ENCODE results near the gene STK32B. TPM values are rescaled to one million over a fixed set of nuclear protein-coding genes. Genes with fewer than 3 reads are reported as not detected.

The STK32B gene
- total RNA-seq, 1 experiment from 2014 or later, result 15.1 TPM

DNA sequence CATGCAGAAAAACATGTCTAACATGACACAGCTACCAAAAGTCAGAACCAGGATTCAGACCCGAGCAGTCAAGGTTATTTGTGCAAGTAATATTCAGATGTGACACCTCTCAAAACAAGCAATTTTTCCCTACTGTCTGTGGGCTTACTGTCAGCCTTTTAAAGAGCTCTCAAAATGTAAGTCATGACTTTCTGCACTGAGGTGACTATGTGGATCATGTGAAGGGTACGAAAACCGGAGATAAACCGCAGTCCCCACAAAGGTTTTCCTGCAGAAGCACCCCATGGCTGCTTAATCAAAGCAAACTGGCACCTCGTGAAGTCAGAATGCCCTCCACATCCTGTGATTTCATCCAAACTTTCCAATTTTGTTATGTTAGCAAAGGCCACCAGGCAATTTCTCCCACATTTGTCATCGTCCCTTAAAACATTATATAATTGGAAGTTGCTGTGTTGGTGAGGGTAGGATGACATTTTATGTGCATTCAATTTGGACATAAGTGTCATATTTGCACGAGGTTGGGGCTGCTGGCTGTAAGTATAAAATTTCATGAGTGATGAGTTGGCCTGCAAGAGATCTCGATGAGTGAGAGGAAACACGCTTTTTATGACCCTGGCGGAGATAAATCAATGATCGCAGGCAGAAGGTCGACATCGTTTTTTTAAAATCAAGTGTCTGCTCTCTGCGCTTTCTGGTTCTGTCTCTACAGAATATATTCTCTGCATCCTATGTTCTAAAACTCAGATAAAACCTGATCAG is 161.2 kb downstream of the STK32B start:
- CTCF ChIA-PET, result no interaction called here
- intact Hi-C loops (cut with micrococcal nuclease; ENCODE audit: unreplicated experiment), result no loop called here
- TF ChIP-seq, protein P1, sequence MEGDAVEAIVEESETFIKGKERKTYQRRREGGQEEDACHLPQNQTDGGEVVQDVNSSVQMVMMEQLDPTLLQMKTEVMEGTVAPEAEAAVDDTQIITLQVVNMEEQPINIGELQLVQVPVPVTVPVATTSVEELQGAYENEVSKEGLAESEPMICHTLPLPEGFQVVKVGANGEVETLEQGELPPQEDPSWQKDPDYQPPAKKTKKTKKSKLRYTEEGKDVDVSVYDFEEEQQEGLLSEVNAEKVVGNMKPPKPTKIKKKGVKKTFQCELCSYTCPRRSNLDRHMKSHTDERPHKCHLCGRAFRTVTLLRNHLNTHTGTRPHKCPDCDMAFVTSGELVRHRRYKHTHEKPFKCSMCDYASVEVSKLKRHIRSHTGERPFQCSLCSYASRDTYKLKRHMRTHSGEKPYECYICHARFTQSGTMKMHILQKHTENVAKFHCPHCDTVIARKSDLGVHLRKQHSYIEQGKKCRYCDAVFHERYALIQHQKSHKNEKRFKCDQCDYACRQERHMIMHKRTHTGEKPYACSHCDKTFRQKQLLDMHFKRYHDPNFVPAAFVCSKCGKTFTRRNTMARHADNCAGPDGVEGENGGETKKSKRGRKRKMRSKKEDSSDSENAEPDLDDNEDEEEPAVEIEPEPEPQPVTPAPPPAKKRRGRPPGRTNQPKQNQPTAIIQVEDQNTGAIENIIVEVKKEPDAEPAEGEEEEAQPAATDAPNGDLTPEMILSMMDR (conservative IDR thresholded peaks at IDR 0.05; ENCODE audit: low read depth, low read length), result no peak
- TF ChIP-seq EZH2 (IDR thresholded peaks at IDR 0.05; ENCODE audit: borderline replicate concordance, low read depth, low read length, poor library complexity, severe bottlenecking), result no peak
- Histone ChIP-seq H3K27me3 (replicated peaks; ENCODE audit: insufficient read depth, low read depth, low read length, poor library complexity) (no peaks in the 10 kb centered on the region), H3K27ac (ENCODE audit: low read depth, low read length, poor library complexity, severe bottlenecking) (no peak overlapping the region), H3K4me1 (ENCODE audit: insufficient read depth, low read length, poor library complexity, severe bottlenecking) (peaks cover 45% of the 10 kb centered on the region), H3K36me3 (ENCODE audit: insufficient read depth, low read length, poor library complexity, severe bottlenecking) (no peaks in the 10 kb centered on the region), H3K4me3 (ENCODE audit: low read depth, low read length, poor library complexity, severe bottlenecking) (no peak overlapping the region), H3K9me3 (ENCODE audit: low read depth, low read length, poor library complexity, severe bottlenecking) (peaks cover 5% of the 10 kb centered on the region)
- BruUV-seq (replicated peaks), result no TSS peak
- POLR2A ChIA-PET (ENCODE audit: low non-redundant PET), result interaction anchor here (0.7 kb wide), 1 partner anchor 10 kb away, joined by 3 read pairs; no protein-coding TSS in a partner anchor
- peak; percentile 53 for DNase-seq (ENCODE audit: low spot score)

DNA sequence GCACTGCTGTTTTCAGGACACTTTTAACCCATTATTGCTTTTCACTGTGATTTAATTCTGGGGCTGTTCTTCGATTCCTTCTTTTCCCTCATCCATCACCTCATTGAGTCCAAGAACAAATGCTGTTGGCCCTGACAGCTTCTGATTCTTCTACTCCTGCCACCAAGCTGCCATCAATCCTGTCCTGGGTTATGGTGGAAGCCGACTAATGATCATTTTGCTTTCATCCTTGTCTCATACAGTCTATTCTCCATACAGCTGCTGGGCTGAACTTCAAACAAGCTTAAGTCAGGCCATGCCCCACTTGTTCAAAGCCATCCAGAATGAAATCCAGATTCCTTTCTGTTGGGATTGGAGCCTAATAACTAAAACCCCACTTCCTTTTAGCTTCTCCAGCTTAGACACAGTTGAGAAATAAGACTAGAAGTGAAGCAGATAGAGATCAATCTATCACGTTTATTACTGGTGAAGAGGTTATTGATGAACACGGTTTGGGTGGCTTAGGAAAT is 161.9 kb downstream of the STK32B start:
- H3K4me1 ChIP-seq (ENCODE audit: insufficient read depth, low read length, poor library complexity, severe bottlenecking), result peaks cover 45% of the 10 kb centered on the region
- H3K9me3 ChIP-seq (ENCODE audit: low read depth, low read length, poor library complexity, severe bottlenecking), result no peaks in the 10 kb centered on the region
- BruUV-seq (replicated peaks), result no TSS peak
- intact Hi-C loops (cut with micrococcal nuclease; ENCODE audit: unreplicated experiment), result no loop called here
- TF ChIP-seq, protein P1 (conservative IDR thresholded peaks at IDR 0.05; ENCODE audit: low read depth, low read length), result no peak
- TF ChIP-seq EZH2 (IDR thresholded peaks at IDR 0.05; ENCODE audit: borderline replicate concordance, low read depth, low read length, poor library complexity, severe bottlenecking), result no peak
- DNase-seq (ENCODE audit: low spot score), result peak; percentile 29
- no peak overlapping the region for H3K27ac ChIP-seq (ENCODE audit: low read depth, low read length, poor library complexity, severe bottlenecking)
- POLR2A ChIA-PET (ENCODE audit: low non-redundant PET), result interaction anchor here (0.7 kb wide), 1 partner anchor 11 kb away, joined by 3 read pairs; no protein-coding TSS in a partner anchor
- H3K4me3 ChIP-seq (ENCODE audit: low read depth, low read length, poor library complexity, severe bottlenecking), result no peak overlapping the region
- no peaks in the 10 kb centered on the region for H3K36me3 ChIP-seq (ENCODE audit: insufficient read depth, low read length, poor library complexity, severe bottlenecking)
- CTCF ChIA-PET, result interaction anchor here (0.6 kb wide), 1 partner anchor 609 kb away, joined by 4 read pairs; no protein-coding TSS in a partner anchor
- H3K27me3 ChIP-seq (replicated peaks; ENCODE audit: insufficient read depth, low read depth, low read length, poor library complexity), result no peaks in the 10 kb centered on the region

DNA sequence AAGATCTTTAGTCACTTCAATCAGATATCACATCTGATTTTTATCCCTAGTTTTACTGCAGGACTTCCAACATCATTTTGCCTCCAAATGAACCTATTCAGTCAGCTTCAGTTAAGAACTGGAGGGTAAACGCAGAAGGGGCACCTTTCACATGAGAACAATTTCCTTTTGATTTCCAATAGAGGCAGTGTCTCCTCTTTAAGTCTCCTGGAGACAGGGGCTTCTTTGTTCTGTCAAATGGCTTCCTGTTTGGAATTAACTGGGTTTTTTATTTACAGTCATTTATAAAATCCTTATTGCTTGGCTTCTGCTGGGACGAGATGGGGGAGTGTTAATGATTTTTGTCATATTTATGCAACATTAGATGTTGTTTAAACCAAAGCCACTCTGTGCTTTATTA is 164.0 kb downstream of the STK32B start:
- Histone ChIP-seq H3K27me3 (replicated peaks; ENCODE audit: insufficient read depth, low read depth, low read length, poor library complexity) (no peaks in the 10 kb centered on the region), H3K4me1 (ENCODE audit: insufficient read depth, low read length, poor library complexity, severe bottlenecking) (peaks cover 45% of the 10 kb centered on the region), H3K36me3 (ENCODE audit: insufficient read depth, low read length, poor library complexity, severe bottlenecking) (no peaks in the 10 kb centered on the region), H3K9me3 (ENCODE audit: low read depth, low read length, poor library complexity, severe bottlenecking) (no peaks in the 10 kb centered on the region), H3K4me3 (ENCODE audit: low read depth, low read length, poor library complexity, severe bottlenecking) (no peak overlapping the region), H3K27ac (ENCODE audit: low read depth, low read length, poor library complexity, severe bottlenecking) (no peak overlapping the region)
- intact Hi-C loops (cut with micrococcal nuclease; ENCODE audit: unreplicated experiment), result no loop called here
- no TSS peak for BruUV-seq (replicated peaks)
- TF ChIP-seq EZH2 (IDR thresholded peaks at IDR 0.05; ENCODE audit: borderline replicate concordance, low read depth, low read length, poor library complexity, severe bottlenecking), result no peak
- TF ChIP-seq, protein P1 (conservative IDR thresholded peaks at IDR 0.05; ENCODE audit: low read depth, low read length), result 0 out of 2 replicates have a peak, but pooled peaks have one; percentile 9
- CTCF ChIA-PET, result no interaction called here
- peak; percentile 51 for DNase-seq (ENCODE audit: low spot score)
- POLR2A ChIA-PET (ENCODE audit: low non-redundant PET), result interaction anchor here (0.7 kb wide), 1 partner anchor 41 kb away, joined by 4 read pairs; no protein-coding TSS in a partner anchor

All from A673 (cell line).